ENCODE results near the gene TBX2.

- TF ChIP-seq CTCF (tag by site-specific recombination; IDR thresholded peaks at IDR 0.05) (no peak), ZNF416 (tag by site-specific recombination; IDR thresholded peaks at IDR 0.05) (no peak), ZSCAN30 (tag by site-specific recombination; IDR thresholded peaks at IDR 0.05) (no peak), ZNF785 (tag by site-specific recombination; IDR thresholded peaks at IDR 0.05) (no peak), YY1 (tag by site-specific recombination; IDR thresholded peaks at IDR 0.05) (no peak), ZNF585B (tag by site-specific recombination; IDR thresholded peaks at IDR 0.05) (no peak), ATF2 (tag by site-specific recombination; IDR thresholded peaks at IDR 0.05; ENCODE audit: low read depth) (no peak), ZNF202 (tag by site-specific recombination; IDR thresholded peaks at IDR 0.05; ENCODE audit: borderline replicate concordance) (no peak), ZNF777 (tag by site-specific recombination; IDR thresholded peaks at IDR 0.05; ENCODE audit: borderline replicate concordance) (no peak), ZBTB8A (tag by site-specific recombination; IDR thresholded peaks at IDR 0.05) (no peak)
These were observed 29.6 kb downstream of the TBX2 start for GRCh38 chr17:61429274-61429673.
